Epithelial cell of esophagus (primary cell): Measurements from ENCODE around the gene KRT35.

Source experiments
- DNase-seq: peaks from one replicate; pipeline ENCODE4 v3.0.0; 2010; ENCODE audit warnings: low read depth
- H3K4me3 ChIP-seq: 2 replicates; pipeline ENCODE4 v1.5.1; 2011; ENCODE audit warnings: mild to moderate bottlenecking, low read length, control low read depth
- TF ChIP-seq, protein P1 (sequence below): IDR thresholded peaks from 2 replicates; pipeline ENCODE4 v1.5.1; 2011; ENCODE audit warnings: low read depth, mild to moderate bottlenecking, low read length, control low read depth, inconsistent platforms; ENCODE audit not compliant: insufficient read depth; ENCODE audit errors: missing control alignments

The KRT35 gene

DNA sequence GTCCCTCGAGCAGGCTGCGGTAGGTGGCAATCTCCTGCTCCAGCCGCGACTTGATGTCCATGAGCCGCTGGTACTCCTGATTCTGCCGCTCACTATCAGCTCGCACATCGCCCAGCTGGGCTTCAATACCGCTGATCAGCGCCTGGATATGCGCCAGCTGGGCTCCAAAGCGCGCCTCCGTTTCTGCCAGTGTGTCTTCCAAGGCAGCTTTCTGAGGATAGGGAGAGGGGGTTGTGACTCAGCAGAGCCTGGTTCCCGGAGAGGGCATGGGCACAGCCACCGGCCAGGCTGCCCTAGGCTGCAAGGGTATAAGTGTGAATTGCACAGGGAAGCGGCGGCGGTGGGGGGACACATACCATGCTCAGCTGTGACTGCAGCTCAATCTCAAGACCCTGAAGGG is 42.8 kb upstream of the KRT35 start:
- H3K4me3 ChIP-seq = peak overlapping the region; percentile 28
- DNase-seq = peak; percentile 50
- TF ChIP-seq, protein P1, sequence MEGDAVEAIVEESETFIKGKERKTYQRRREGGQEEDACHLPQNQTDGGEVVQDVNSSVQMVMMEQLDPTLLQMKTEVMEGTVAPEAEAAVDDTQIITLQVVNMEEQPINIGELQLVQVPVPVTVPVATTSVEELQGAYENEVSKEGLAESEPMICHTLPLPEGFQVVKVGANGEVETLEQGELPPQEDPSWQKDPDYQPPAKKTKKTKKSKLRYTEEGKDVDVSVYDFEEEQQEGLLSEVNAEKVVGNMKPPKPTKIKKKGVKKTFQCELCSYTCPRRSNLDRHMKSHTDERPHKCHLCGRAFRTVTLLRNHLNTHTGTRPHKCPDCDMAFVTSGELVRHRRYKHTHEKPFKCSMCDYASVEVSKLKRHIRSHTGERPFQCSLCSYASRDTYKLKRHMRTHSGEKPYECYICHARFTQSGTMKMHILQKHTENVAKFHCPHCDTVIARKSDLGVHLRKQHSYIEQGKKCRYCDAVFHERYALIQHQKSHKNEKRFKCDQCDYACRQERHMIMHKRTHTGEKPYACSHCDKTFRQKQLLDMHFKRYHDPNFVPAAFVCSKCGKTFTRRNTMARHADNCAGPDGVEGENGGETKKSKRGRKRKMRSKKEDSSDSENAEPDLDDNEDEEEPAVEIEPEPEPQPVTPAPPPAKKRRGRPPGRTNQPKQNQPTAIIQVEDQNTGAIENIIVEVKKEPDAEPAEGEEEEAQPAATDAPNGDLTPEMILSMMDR = no peak

GRCh38 chr17:41523225-41523593 is 42.3 kb upstream of the KRT35 start:
- TF ChIP-seq, protein P1 = no peak
- no peak for DNase-seq

GRCh38 chr17:41522301-41523224 is 41.6 kb upstream of the KRT35 start:
- peak; percentile 65 for DNase-seq
- H3K4me3 ChIP-seq = no peak overlapping the region
- TF ChIP-seq, protein P1 = no peak

More at GRCh38 chr17:41523225-41523593, 42.3 kb upstream of the KRT35 start:
- H3K4me3 ChIP-seq = no peak overlapping the region

DNA sequence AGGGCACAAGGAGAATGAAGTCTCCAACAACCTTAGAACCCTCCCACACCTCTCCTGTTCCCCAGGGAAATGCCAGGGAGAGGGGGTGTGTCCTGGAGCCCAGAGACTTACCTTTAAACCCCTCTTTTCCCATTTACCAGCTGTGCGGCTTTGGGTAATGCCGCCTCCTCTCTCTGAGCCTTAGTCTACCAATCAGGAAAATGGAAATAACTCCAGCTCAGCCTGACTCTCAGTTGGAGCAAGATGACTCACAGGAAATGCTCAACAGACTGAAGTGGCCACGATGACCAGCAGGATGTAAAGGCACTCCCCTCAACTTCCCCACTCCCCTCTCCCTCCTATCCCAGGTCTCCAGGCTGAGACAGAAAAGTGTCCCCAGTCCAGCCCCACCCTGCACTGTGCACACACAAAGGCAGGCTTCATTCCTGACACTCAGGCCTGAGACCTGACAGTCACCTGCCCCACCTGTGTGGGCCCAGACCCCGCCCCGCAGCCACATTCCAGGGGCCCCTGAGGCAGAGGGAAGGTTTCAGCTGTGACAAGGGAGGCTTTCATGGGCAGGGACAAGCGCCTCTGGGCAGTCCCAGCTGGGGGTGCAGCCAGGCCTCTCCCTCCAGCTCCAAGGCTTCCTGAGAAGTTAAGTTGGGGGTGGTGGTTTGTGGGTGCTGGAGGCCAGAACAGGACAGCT is 40.8 kb upstream of the KRT35 start:
- TF ChIP-seq, protein P1 = no peak
- peak; percentile 86 for DNase-seq
- H3K4me3 ChIP-seq = no peak overlapping the region

- no peak for DNase-seq
- TF ChIP-seq, protein P1 = no peak
- H3K4me3 ChIP-seq = no peak overlapping the region
Measured at GRCh38 chr17:41520821-41521521, 40.0 kb upstream of the KRT35 start.

- TF ChIP-seq, protein P1 = no peak
Measured at GRCh38 chr17:41519501-41520224, 38.7 kb upstream of the KRT35 start.

More at GRCh38 chr17:41519501-41520224, 38.7 kb upstream of the KRT35 start:
- H3K4me3 ChIP-seq = peak overlapping the region; percentile 79
- peak; percentile 84 for DNase-seq
